Measurements from ENCODE around the gene KRTAP4-5. TPM values are rescaled to one million over a fixed set of nuclear protein-coding genes. Genes with fewer than 3 reads are reported as not detected.
"Not testable (repeated sequence)": the region's sequence is repeated elsewhere in the genome, so short reads cannot be mapped to it uniquely, and the experiment has no call there.

KRTAP4-5 gene
- total RNA-seq, 4 donors from 2014 or later, result not detected

DNA sequence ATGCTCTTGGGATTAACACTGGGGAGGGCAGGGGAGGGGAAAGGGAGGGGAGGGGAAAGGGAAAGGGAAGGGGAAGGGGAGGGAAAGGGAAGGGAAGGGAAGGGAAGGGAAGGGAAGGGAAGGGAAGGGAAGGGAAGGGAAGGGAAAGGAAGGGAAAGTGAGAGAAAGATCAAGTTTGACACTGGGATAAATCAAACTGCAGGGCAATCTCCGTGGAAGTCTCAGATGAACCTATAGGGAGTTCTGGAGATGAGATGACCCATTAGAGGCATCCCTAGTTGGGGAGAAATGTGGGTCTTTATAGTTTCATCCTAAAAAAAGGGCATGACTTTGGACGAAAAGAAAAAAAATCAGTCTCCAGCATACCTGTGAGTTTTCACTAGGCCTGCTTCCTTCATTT, 27.9 kb downstream of the KRTAP4-5 start:
- TF ChIP-seq CTCF (IDR thresholded peaks at IDR 0.05) (no peak), POLR2A (IDR thresholded peaks at IDR 0.05) (no peak)
- intact Hi-C loops (cut with DNase I), result no loop called here
- Histone ChIP-seq H3K9me3 (no peaks in the 10 kb centered on the region), H3K27me3 (peaks cover 0 to 22% (median 0%) of the 10 kb centered on the region in 4 donors), H3K4me3 (no peak overlapping the region), H3K4me1 (no peaks in the 10 kb centered on the region), H3K27ac (no peak overlapping the region), H3K36me3 (no peaks in the 10 kb centered on the region)
- no peak for DNase-seq
- WGBS, 2 donors, result 80 to 84% methylated on average over 2 of the region's 2 CpGs

DNA sequence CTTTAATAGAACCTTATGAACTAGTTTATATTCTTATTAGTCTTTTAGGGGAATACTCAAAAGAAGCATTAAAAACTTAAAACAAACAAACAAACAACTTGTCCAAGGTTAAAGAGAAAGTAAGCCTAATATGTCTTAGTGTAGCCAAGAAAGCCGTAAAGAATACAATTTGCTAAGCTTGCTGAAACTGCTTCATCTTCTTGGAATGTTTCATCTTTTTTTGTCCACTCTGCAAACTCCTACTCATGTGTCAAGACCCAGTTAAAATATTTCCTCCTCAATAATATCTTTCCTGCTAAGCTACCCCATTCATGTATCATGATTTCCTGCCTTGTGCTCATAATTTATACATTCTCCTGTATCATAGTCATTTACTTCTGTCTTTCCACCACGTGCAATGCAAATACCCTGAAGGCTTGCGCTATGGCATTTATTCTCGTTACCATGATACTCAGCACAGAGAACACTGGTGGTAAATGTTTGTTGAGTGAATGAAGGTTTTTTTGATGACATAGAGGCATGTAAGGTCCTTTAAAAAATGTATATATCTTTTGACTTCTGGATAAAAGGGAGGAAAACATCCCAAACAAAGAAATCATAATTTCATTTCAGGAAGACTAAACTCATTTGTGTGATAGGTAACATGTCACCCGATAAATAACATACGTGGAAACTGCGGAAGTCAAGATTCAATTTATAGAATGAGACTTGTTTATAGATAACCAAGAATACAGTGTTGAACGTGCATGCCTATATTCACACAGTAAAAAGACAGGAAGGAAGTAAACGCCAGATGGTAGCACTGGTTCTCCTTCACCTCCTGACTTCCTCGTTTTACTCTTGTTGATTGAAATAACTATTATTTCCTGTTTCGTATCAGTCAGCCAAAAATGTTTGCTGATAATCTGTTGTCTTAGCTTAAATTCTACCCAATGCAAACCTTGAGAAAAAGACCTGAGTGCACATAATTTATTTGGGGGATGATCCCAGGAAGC, 29.6 kb downstream of the KRTAP4-5 start:
- H3K27ac ChIP-seq; intact Hi-C loops (cut with DNase I): not testable (repeated sequence)
- WGBS, 2 donors, result 48 to 55% methylated on average over 11 of the region's 11 CpGs

GRCh38 chr17:41118721-41119120, 30.9 kb downstream of the KRTAP4-5 start:
- Histone ChIP-seq H3K36me3 (no peaks in the 10 kb centered on the region), H3K27ac (no peak overlapping the region), H3K4me1 (no peaks in the 10 kb centered on the region), H3K4me3 (no peak overlapping the region), H3K27me3 (peaks cover 0 to 30% (median 0%) of the 10 kb centered on the region in 4 donors), H3K9me3 (no peaks in the 10 kb centered on the region)
- TF ChIP-seq CTCF (IDR thresholded peaks at IDR 0.05) (no peak), POLR2A (IDR thresholded peaks at IDR 0.05) (no peak)
- 66 to 83% methylated on average over 4 of the region's 4 CpGs for WGBS, 2 donors
- intact Hi-C loops (cut with DNase I), result no loop called here
- DNase-seq, result no peak

More for the DNA sequence above, 29.6 kb downstream of the KRTAP4-5 start:
- H3K27me3 ChIP-seq, result peaks cover 0 to 22% (median 0%) of the 10 kb centered on the region in 4 donors
- not testable (repeated sequence) for H3K4me3 ChIP-seq, DNase-seq, H3K36me3 ChIP-seq, H3K9me3 ChIP-seq, H3K4me1 ChIP-seq

GRCh38 chr17:41117846-41118386, 31.7 kb downstream of the KRTAP4-5 start, which contains the start of gene KRTAP4-11:
TSS of gene KRTAP4-11 (minus strand) at chr17:41118373. CDS start at chr17:41118315, 58 bp downstream.
- H3K36me3 ChIP-seq; H3K9me3 ChIP-seq; H3K4me1 ChIP-seq; DNase-seq; H3K27ac ChIP-seq; H3K4me3 ChIP-seq; intact Hi-C loops (cut with DNase I): not testable (repeated sequence)
- WGBS, 2 donors, result 71 to 78% methylated on average over 7 to 10 of the region's 10 CpGs
- peaks cover 0 to 26% (median 0%) of the 10 kb centered on the region in 4 donors for H3K27me3 ChIP-seq

DNA sequence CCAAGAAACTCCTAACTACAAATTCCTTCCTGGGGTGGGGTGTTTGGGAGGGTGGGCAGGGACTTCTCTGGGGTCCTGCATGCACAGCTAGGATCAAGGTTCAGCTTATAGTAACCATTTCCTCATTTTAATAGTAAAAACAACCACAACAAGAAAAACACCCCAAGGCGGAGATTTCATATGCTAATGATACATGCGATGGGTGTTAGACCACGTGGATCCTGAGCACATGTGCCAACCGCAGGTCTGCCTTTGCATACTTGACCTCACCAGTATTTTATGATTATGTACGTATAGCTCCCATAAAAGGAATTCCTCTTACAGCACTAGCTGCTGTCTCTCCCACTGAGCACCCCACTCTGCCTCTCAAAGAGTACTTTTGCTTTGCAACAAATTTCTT, 33.3 kb downstream of the KRTAP4-5 start:
- TF ChIP-seq CTCF (IDR thresholded peaks at IDR 0.05) (no peak), POLR2A (IDR thresholded peaks at IDR 0.05) (no peak)
- 61 to 62% methylated on average over 5 of the region's 5 CpGs for WGBS, 2 donors
- intact Hi-C loops (cut with DNase I), result no loop called here
- H3K9me3 ChIP-seq, result no peaks in the 10 kb centered on the region
- no peaks in the 10 kb centered on the region for H3K36me3 ChIP-seq
- H3K27me3 ChIP-seq, result peaks cover 0 to 18% (median 0%) of the 10 kb centered on the region in 4 donors
- no peak overlapping the region for H3K27ac ChIP-seq
- DNase-seq, result no peak
- H3K4me3 ChIP-seq, result no peak overlapping the region
- H3K4me1 ChIP-seq, result no peaks in the 10 kb centered on the region
